Stimulated activated naive B cell treated with anti-CD40 and anti-IgM and Interleukin-4, amounts not matched to agents 10 μg/mL and 1 μg/mL and 100 μg/mL, for 72 hours (primary cell): Measurements from ENCODE around the gene H2BK1.

Experiments
- ATAC-seq, 2 donors: fragments of 150-1000 bp; cut with Tn5 transposase; replicated peaks; 2 replicates each; pipeline ENCODE4 v1.10.0; 2021; ENCODE audit warnings: moderate library complexity in 1 of 2
- DNase-seq: peaks from one replicate; pipeline ENCODE4 v3.0.0; 2021
- H3K27ac Mint-ChIP-seq: one replicate; pipeline ENCODE4 v1.8.0; 2022; ENCODE audit warnings: mild to moderate bottlenecking, mixed read lengths
- H3K27me3 Mint-ChIP-seq, 2 donors: one replicate each; pipeline ENCODE4 v1.8.0; 2022; ENCODE audit warnings: mixed read lengths in 2 of 2
- H3K36me3 Mint-ChIP-seq, 2 donors: one replicate each; pipeline ENCODE4 v1.8.0; 2022; ENCODE audit warnings: mixed read lengths in 2 of 2, mild to moderate bottlenecking in 1 of 2
- H3K4me1 Mint-ChIP-seq, 2 donors: one replicate each; pipeline ENCODE4 v1.8.0; 2022; ENCODE audit warnings: mixed read lengths in 2 of 2, mild to moderate bottlenecking in 1 of 2
- H3K4me3 Mint-ChIP-seq, 2 donors: one replicate each; pipeline ENCODE4 v1.8.0; 2022; ENCODE audit warnings: mild to moderate bottlenecking in 2 of 2, mixed read lengths in 2 of 2, moderate library complexity in 1 of 2
- H3K9me3 Mint-ChIP-seq, 2 donors: one replicate each; pipeline ENCODE4 v1.8.0; 2022; ENCODE audit warnings: mixed read lengths in 2 of 2, mild to moderate bottlenecking in 1 of 2

Gene H2BK1

DNA sequence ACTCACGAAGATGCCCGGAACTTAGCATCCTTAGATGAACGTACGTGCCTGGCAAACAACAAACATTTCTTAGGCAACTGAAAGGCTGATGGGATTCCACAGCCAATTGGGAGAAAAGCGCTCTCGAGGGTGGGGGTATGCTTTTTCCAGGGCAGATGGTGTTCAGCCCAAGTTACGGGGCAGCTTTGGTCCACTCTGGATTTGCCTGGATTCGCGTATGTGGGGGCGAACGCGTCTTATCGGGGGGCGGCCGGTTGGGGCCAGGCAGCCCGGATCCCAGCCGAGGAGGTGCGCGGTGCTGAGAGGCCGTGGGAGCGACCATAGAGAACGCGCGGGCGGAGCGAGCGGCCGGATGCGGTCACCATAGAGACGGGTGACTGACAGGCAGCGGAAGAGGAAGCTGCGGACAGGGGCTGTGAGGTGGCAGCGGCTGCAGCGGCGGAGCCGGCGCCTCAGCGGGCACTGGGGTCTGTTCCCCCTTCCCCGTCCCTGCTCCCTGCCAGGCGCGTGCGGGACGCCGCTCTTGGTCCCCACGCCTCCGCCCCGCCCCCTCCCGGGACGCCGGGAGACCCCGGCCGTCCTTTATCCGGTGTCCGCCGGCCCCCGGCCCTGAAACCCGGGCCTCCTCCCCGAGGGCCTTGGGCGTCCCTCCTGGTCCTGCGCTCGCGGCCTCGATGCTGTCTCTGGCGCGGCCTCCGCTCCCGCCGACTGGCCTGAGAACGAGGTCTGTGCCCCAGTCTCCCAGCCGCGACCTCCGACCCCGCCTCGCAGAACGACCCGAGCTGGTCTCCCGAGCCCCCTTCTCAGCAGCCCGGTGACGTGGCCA is 22.0 kb upstream of the H2BK1 start, which contains the start of gene CHPF2:
Gene CHPF2, plus strand, starts transcription at position 393 of the 826 bp plus-strand sequence. CDS start 1,529 bp downstream, outside the sequence.
- peak; percentile 87 for DNase-seq
- no peaks in the 10 kb centered on the region for H3K27me3 Mint-ChIP-seq
- peak within 1 kb of the TSS; percentile 97 to 98 for H3K4me3 Mint-ChIP-seq
- peak; percentile 97 for ATAC-seq
- peak within 1 kb of the TSS; percentile 98 for H3K27ac Mint-ChIP-seq
- peaks cover 8 to 31% of the 10 kb centered on the region in 2 donors for H3K36me3 Mint-ChIP-seq
- H3K4me1 Mint-ChIP-seq, result peaks cover 32 to 51% of the 10 kb centered on the region in 2 donors
- H3K9me3 Mint-ChIP-seq, result no peaks in the 10 kb centered on the region

DNA sequence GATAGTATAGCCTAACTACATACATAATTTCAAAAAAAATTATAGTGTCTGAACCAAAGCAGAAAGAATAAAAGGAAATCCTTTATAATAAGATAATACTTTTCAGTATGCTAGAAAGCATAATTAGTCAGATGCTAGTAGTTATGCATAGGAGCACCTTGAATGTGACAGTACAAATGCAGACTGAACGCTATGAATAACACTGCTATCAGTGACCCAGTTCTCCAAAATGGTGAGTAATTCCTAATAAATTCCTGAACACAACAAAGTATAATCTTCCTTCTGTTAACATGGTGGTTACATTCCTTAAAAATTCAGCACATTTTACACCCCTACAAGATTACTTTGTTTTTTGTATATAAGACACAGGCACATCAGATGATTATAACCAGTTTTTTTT is 20.8 kb upstream of the H2BK1 start:
- Mint-ChIP-seq H3K9me3 (no peaks in the 10 kb centered on the region), H3K27me3 (no peaks in the 10 kb centered on the region), H3K36me3 (peaks cover 7 to 29% of the 10 kb centered on the region in 2 donors), H3K4me3 (no peak overlapping the region), H3K27ac (no peak overlapping the region), H3K4me1 (peaks cover 35 to 55% of the 10 kb centered on the region in 2 donors)
- no peak for ATAC-seq
- no peak for DNase-seq

DNA sequence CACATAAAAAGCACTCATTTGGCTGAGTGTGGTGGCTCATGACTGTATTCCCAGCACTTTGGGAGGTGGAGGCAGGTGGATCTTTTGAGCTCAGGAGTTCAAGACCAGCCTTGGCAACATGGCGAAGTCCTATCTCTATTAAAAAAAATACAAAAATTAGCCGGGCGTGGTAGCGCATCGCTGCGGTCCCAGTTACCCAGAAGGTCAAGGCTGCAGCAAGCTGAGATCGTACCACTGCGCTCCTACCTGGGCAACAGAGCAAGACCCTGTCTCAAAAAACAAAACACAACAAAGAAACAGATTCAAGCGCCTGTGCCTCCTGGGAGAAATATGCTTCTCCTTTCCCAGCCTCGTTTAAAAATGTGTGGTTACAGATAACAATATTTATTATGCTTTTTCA is 19.0 kb upstream of the H2BK1 start:
- H3K36me3 Mint-ChIP-seq, result peaks cover 17 to 33% of the 10 kb centered on the region in 2 donors
- H3K4me1 Mint-ChIP-seq, result peaks cover 38 to 59% of the 10 kb centered on the region in 2 donors
- no peaks in the 10 kb centered on the region for H3K9me3 Mint-ChIP-seq
- no peak overlapping the region for H3K27ac Mint-ChIP-seq
- DNase-seq (no peak), ATAC-seq (no peak)
- H3K27me3 Mint-ChIP-seq, result no peaks in the 10 kb centered on the region
- no peak overlapping the region for H3K4me3 Mint-ChIP-seq

DNA sequence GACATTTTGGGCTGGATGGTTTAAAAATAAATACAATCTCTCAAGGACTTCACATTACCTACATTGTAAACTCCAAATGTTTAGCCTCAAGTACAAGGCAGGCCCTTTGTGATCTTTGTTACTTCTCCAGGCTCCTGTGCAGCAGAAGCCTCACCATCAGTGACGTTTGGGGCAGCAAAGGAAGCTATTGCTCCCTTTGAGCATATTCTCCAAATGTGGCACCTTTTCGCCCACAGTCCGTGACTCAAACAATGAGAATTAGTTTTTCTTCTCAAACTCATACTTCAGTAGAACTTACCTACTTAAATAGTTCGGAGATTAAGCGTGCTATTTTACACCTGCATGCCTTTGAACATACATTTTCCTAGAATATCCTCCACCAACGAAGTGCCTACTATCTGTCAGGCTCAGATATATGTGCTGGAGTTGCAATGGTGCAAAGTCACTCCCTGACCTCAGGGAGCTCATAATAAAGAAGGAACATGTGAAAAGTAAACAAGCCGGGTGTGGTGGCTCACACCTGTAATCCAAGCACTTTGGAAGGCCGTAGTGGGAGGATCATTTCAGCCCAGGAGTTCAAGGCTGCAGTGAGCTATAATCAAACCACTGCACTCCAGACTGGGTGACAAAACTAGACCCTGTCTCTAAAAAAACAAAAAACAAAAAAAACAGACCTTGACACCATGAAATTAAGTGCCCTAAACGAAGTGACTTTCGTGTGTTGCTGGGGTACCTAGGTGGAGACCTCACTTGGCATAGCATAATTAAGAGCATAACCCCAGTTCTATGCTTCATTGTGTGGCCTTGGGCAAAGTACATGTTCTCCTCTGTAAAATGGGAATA is 18.0 kb upstream of the H2BK1 start:
- no peaks in the 10 kb centered on the region for H3K9me3 Mint-ChIP-seq
- H3K27ac Mint-ChIP-seq, result no peak overlapping the region
- peak overlapping the region; percentile 96 to 97 for H3K4me3 Mint-ChIP-seq
- H3K27me3 Mint-ChIP-seq, result no peaks in the 10 kb centered on the region
- H3K36me3 Mint-ChIP-seq, result peaks cover 21 to 32% of the 10 kb centered on the region in 2 donors
- ATAC-seq (no peak), DNase-seq (no peak)
- H3K4me1 Mint-ChIP-seq, result peaks cover 32 to 54% of the 10 kb centered on the region in 2 donors

DNA sequence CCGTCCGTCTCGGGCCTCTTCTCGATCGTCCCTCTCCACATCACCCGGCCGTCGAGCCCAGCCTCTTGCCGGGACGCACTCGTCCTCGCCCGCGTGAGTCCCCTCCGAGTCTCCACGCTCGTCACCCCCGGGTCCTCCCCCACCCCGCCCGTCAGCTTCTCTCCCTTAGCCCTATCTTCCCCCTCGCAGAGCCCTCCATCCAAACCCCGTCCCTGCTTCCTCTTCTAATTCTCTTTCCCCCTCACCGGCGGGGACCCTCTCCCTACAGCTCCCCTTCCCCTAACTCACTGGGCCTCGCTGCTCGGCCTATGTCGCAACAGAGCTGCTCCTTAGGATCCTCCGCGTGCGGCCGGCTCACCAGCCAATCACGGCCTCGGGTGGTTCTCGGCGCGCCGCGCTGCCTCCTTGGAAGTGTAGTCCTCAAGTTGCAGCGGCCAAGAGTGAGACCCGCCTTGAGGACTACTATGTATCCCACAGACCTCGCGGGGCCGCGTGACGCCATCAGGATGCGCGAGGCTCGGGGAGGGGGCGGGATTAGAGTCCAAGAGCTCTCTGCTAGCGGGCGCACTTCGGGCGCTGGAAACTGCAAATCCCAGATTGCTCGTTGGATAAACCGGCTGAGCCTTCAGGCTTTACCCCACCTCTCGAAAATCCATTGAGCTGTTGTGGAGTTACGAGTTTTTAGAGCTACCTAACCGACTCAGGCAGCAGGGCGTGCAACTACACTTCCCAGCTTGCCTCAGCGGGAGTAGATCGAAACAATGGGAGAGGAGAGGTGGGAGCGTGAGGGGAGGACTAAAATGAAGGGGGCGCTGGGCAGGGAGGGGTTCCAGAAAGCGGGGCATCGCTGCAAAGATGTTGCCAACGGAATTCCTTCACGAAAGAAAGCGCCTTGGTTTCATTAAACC is 16.8 kb upstream of the H2BK1 start, which contains the start of gene ABCF2:
Gene ABCF2, minus strand, starts transcription at position 331 of the 908 bp plus-strand sequence. CDS start 747 bp downstream, outside the sequence.
- H3K4me1 Mint-ChIP-seq, result peaks cover 32 to 49% of the 10 kb centered on the region in 2 donors
- H3K9me3 Mint-ChIP-seq, result no peaks in the 10 kb centered on the region
- peaks cover 24 to 39% of the 10 kb centered on the region in 2 donors for H3K36me3 Mint-ChIP-seq
- ATAC-seq (peak; percentile 99 to 100), DNase-seq (peak; percentile 95)
- H3K27ac Mint-ChIP-seq, result peak within 1 kb of the TSS; percentile 97
- no peaks in the 10 kb centered on the region for H3K27me3 Mint-ChIP-seq
- H3K4me3 Mint-ChIP-seq, result peak within 1 kb of the TSS; percentile 96 to 97

DNA sequence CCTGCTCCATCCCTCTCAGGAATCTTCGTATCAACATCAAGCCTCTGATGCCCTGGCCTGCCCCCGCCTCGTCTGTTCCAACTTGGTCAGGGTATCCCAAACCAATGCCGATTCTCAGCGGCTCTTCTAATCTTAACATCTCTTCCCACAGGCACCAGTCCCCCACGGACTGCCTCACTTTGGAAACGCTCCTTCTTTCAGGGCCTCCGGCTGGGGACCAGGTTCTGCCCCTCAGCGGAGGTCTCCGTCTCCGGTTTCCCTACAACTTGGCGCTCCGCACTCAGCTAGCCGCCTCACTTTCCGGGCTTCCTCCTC is 16.2 kb upstream of the H2BK1 start:
- ATAC-seq (peak in 1 of 2 donors; percentile 12), DNase-seq (no peak)
- no peaks in the 10 kb centered on the region for H3K27me3 Mint-ChIP-seq
- H3K4me3 Mint-ChIP-seq, result peak overlapping the region; percentile 96 to 97
- H3K4me1 Mint-ChIP-seq, result peaks cover 26 to 43% of the 10 kb centered on the region in 2 donors
- no peaks in the 10 kb centered on the region for H3K9me3 Mint-ChIP-seq
- peak overlapping the region; percentile 97 for H3K27ac Mint-ChIP-seq
- H3K36me3 Mint-ChIP-seq, result peaks cover 26 to 40% of the 10 kb centered on the region in 2 donors

DNA sequence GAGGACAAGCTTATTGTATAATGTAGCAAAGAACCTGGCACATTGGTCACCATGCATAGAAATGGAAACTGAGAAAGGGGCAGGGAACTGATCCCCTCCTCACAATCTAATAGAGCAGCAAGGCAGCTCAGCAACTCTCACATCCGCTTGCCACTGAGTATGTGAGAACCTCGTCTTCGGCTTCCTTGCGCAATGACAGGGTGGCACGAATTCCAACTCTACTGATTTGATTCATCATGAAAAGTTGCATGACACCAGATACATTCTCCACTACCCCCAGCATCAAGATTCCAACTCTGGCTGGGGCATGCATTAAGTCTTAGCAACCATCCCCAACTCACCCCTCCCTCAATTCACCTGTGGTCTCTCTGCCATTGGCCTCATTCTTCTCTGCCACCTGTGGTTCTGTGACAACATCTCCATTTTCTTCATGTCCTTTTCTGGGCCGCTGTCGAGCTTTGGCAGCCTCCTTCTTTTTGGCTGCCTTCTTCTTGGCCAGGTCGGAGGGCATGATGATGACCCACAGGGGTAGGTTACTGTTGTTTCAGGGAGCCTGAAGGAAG is 15.7 kb upstream of the H2BK1 start:
- H3K27ac Mint-ChIP-seq, result peak overlapping the region; percentile 97
- no peaks in the 10 kb centered on the region for H3K27me3 Mint-ChIP-seq
- peaks cover 28 to 40% of the 10 kb centered on the region in 2 donors for H3K36me3 Mint-ChIP-seq
- no peak for DNase-seq
- peak overlapping the region; percentile 96 to 97 for H3K4me3 Mint-ChIP-seq
- no peak for ATAC-seq
- peaks cover 24 to 41% of the 10 kb centered on the region in 2 donors for H3K4me1 Mint-ChIP-seq
- H3K9me3 Mint-ChIP-seq, result no peaks in the 10 kb centered on the region

DNA sequence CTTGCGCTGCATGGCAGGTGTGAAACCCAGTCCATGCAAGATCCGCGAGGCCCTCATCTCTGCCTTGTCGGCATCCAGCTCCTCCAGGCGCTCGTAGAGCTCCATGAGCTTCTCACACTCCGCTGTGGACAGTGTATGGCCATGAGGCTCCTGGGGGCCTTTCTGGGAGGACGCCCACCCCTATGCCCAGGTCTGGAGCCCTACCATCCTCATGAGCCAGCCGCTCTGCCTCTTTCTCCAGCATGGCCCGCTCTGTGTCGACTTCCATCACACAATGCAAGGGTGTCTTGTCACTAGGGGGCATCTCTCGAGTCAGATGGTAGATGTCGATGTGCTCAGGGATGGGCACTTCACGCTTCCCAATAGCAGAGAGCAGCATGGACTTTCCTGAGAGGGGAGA is 13.4 kb upstream of the H2BK1 start:
- Mint-ChIP-seq H3K27ac (no peak overlapping the region), H3K4me1 (peaks cover 27 to 41% of the 10 kb centered on the region in 2 donors), H3K36me3 (peaks cover 35 to 54% of the 10 kb centered on the region in 2 donors), H3K27me3 (no peaks in the 10 kb centered on the region), H3K9me3 (no peaks in the 10 kb centered on the region), H3K4me3 (no peak overlapping the region)
- no peak for ATAC-seq
- no peak for DNase-seq

DNA sequence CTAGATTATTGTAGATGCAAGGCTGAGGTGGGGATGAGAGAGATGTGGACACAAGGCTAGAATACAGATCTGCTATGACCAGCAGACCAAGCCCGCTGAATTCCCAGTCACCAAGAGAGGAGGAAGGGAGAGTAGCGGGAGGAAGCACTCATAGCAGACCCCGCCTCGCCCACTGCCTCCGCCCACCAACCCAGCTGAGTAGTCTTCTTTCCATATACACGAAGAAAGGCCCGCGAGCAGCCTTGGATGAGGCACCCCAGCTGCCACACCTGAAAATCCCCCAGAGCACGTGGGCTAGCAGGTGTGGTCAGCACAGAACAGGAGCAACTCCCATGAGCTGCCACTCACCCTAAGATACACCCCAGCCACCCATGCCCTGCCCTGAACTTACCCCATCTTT is 7.9 kb upstream of the H2BK1 start:
- peak overlapping the region; percentile 75 for H3K27ac Mint-ChIP-seq
- ATAC-seq, result no peak
- no peak overlapping the region for H3K4me3 Mint-ChIP-seq
- no peaks in the 10 kb centered on the region for H3K9me3 Mint-ChIP-seq
- H3K36me3 Mint-ChIP-seq, result peaks cover 47 to 61% of the 10 kb centered on the region in 2 donors
- H3K4me1 Mint-ChIP-seq, result peaks cover 0 to 6% of the 10 kb centered on the region in 2 donors
- no peaks in the 10 kb centered on the region for H3K27me3 Mint-ChIP-seq
- no peak for DNase-seq

DNA sequence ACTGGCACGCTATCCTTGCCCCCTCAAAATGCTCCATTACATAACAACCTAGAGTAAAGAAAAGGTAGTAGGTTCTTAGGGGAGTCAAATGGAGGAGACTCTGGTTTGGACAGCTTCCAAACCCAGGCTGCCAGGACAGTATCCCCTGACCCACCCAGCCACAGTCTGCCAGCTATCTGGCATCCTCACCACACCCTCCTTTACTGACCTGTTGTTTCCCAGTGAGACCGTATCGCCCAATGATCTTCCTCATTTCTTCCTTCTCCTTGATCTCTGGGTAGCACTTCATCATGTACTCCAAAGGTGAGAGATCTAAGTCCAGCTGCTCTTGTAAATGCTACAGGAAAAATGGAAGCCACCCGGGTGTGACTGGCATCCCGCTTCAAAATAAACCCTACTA is 5.1 kb upstream of the H2BK1 start:
- H3K36me3 Mint-ChIP-seq, result peaks cover 42 to 67% of the 10 kb centered on the region in 2 donors
- no peak for DNase-seq
- H3K9me3 Mint-ChIP-seq, result no peaks in the 10 kb centered on the region
- H3K4me1 Mint-ChIP-seq, result peaks cover 0 to 2% of the 10 kb centered on the region in 2 donors
- H3K27me3 Mint-ChIP-seq, result no peaks in the 10 kb centered on the region
- no peak for ATAC-seq
- no peak overlapping the region for H3K27ac Mint-ChIP-seq
- no peak overlapping the region for H3K4me3 Mint-ChIP-seq

DNA sequence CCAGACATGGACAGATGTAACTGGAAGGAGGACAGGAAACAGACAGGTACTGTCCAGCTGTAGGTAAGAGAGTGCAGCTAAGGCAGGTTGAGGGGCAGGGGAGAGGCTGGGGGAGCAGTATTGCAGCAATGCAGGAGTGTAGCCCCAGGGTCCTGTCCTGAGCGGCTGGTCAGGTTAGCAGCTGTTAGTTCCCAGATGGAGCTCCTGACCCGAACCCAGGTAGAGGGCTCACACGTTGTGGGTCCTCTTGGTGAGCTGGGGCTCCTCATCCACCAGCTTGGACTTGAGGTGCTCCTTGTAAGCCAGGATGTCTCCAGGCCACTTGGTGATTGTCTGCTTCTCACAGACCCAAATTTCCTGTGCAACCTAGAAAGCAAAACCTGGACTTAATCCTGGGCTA is 3.5 kb upstream of the H2BK1 start:
- peaks cover 42 to 58% of the 10 kb centered on the region in 2 donors for H3K36me3 Mint-ChIP-seq
- peaks cover 0 to under 1% of the 10 kb centered on the region in 2 donors for H3K4me1 Mint-ChIP-seq
- H3K27ac Mint-ChIP-seq, result no peak overlapping the region
- no peak for DNase-seq
- H3K27me3 Mint-ChIP-seq, result no peaks in the 10 kb centered on the region
- no peak for ATAC-seq
- H3K4me3 Mint-ChIP-seq, result no peak overlapping the region
- no peaks in the 10 kb centered on the region for H3K9me3 Mint-ChIP-seq

DNA sequence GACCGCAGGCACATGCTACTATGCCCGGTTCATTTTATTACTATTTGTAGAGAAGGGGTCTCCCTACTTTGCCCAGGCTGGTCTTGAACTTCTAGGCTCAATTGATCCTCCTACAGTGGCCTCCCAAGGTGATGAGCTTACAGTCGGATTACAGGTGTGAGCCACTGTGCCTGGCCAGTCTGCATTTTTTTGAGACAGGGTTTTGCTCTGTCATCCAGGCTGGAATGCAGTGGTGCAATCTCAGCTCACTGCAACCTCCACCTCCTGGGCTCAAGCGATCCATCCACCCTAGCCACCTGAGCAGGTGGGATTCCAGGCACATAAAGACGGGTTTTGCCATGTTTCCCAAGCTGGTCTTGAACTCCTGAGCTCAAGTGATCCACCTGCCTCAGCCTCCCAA is 2.3 kb upstream of the H2BK1 start:
- Mint-ChIP-seq H3K27ac (peak overlapping the region; percentile 5), H3K27me3 (no peaks in the 10 kb centered on the region), H3K36me3 (peaks cover 31 to 46% of the 10 kb centered on the region in 2 donors), H3K4me3 (no peak overlapping the region), H3K9me3 (no peaks in the 10 kb centered on the region), H3K4me1 (no peaks in the 10 kb centered on the region)
- ATAC-seq, result no peak
- no peak for DNase-seq

DNA sequence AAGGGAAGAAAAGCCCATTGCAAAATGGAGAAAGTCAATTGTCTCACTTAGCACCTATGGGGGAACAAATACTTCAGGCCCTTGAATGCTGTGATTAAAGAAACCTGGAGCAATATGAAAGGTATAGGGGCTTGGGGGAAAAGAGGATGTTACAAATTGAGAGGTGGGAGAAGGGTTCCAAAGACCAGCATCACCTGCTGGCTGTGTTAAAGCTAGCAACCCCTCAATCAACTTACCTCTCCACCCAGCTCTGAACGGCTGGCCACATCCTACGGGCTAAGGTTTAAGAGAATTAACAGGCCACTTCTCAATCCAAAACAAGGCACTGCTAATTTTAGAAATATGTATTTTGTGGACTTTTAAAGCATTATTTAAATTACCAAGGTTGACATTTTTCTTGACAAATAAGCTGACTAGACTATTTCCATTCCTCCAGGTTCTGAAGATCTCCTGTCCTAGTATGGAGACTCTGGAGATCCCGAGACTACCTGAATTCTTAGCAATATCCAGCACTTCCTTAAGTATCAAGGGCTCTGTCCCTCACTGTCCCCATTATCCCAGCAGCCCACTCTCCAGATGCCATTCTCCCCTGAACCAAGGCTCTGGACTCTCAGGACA is 976 bp upstream of the H2BK1 start:
- Mint-ChIP-seq H3K4me3 (no peak overlapping the region), H3K27me3 (no peaks in the 10 kb centered on the region), H3K36me3 (peaks cover 31 to 46% of the 10 kb centered on the region in 2 donors), H3K27ac (no peak overlapping the region), H3K4me1 (no peaks in the 10 kb centered on the region), H3K9me3 (no peaks in the 10 kb centered on the region)
- no peak for DNase-seq
- ATAC-seq, result no peak
